GM12892 (cell line): ENCODE results near the gene EEF1G.

ENCODE experiments used
- POLR2A ChIP-seq: IDR thresholded peaks from 2 replicates; pipeline ENCODE4 v1.6.1; 2011; ENCODE audit warnings: low read depth, low read length, control low read depth
- POLR2AphosphoS5 ChIP-seq: IDR thresholded peaks from 2 replicates; pipeline ENCODE4 v1.6.1; 2011; ENCODE audit warnings: low read depth, low read length, control low read depth

DNA sequence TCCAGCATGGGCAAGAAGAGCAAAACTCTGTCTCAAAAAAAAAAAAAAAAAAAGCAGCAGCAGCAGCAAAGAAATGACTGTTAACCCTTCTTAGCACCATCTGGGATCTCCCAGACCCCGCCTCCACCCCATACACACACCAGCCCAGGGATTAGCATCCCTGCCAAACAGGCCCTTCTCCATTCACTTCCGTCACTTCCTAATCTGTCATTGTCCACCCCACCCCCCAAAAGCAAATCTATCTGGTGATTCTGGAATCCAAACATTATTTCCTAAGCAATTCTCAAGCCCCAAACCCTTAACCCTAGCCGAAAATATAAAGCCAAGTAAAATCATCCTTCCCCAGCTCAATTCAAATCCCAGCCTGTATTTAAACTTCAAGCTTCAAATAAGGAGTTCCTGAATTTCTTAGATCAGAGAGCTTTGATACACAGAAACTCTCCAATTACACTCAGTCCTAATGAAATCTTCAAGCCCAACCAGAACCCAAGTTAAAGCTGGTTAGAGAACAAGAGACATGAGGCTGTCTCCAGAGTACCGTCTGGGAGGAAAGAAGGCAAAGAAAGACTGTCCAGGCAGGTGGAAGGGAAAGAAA lies 21.1 kb downstream of the EEF1G start:
- TF ChIP-seq POLR2A: no peak
- TF ChIP-seq POLR2AphosphoS5: no peak
